Activated T-cell treated with anti-CD3 and anti-CD28 coated beads, Interleukin-2, amount 50 U/mL, for 4 hours (primary cell): ENCODE measurements around the gene JAG1. TPM values are rescaled to one million over a fixed set of nuclear protein-coding genes. Genes with fewer than 3 reads are reported as not detected.

ENCODE experiments used
- ATAC-seq, 2 donors: fragments of 200-7000 bp; cut with Tn5 transposase; one replicate each; pipeline ENCODE4 v1.10.0; 2021
- DNase-seq: peaks from one replicate; pipeline ENCODE4 v3.0.0-alpha.2; 2020
- H3K27me3 Mint-ChIP-seq: one replicate; pipeline ENCODE4 v1.8.0; 2021; ENCODE audit warnings: low read depth, mixed read lengths
- H3K36me3 Mint-ChIP-seq: one replicate; pipeline ENCODE4 v1.8.0; 2022; ENCODE audit warnings: mixed read lengths; ENCODE audit not compliant: insufficient read depth
- H3K4me1 Mint-ChIP-seq: one replicate; pipeline ENCODE4 v1.8.0; 2021; ENCODE audit warnings: low read depth, mixed read lengths
- H3K4me3 Mint-ChIP-seq: one replicate; pipeline ENCODE4 v1.8.0; 2021; ENCODE audit warnings: mild to moderate bottlenecking, moderate library complexity, mixed read lengths
- H3K9me3 Mint-ChIP-seq: one replicate; pipeline ENCODE4 v1.8.0; 2021; ENCODE audit warnings: mixed read lengths
- total RNA-seq, 3 donors: library from RNA; stranded (reverse); gene quantifications; one replicate each; pipeline ENCODE4 v1.2.1, GENCODE V29; 2021

Gene JAG1
- total RNA-seq, 3 donors from 2014 or later, result 0.33 to 0.47 (median 0.38) TPM

GRCh38 chr20:10681494-10681893, 7.7 kb upstream of the JAG1 start:
- H3K4me1 Mint-ChIP-seq, result no peaks in the 10 kb centered on the region
- ATAC-seq, result no peak
- H3K4me3 Mint-ChIP-seq, result no peak overlapping the region
- DNase-seq, result no peak
- no peaks in the 10 kb centered on the region for H3K36me3 Mint-ChIP-seq
- H3K27me3 Mint-ChIP-seq, result peaks cover 19% of the 10 kb centered on the region
- H3K9me3 Mint-ChIP-seq, result no peaks in the 10 kb centered on the region

GRCh38 chr20:10680571-10680970, 6.8 kb upstream of the JAG1 start:
- ATAC-seq, result no peak
- no peak overlapping the region for H3K4me3 Mint-ChIP-seq
- H3K27me3 Mint-ChIP-seq, result peaks cover 23% of the 10 kb centered on the region
- H3K36me3 Mint-ChIP-seq, result no peaks in the 10 kb centered on the region
- H3K9me3 Mint-ChIP-seq, result no peaks in the 10 kb centered on the region
- DNase-seq, result no peak
- peaks cover 2% of the 10 kb centered on the region for H3K4me1 Mint-ChIP-seq

GRCh38 chr20:10679269-10679668, 5.5 kb upstream of the JAG1 start:
- Mint-ChIP-seq H3K9me3 (no peaks in the 10 kb centered on the region), H3K36me3 (no peaks in the 10 kb centered on the region), H3K27me3 (peaks cover 30% of the 10 kb centered on the region), H3K4me1 (peaks cover 5% of the 10 kb centered on the region), H3K4me3 (no peak overlapping the region)
- ATAC-seq (no peak), DNase-seq (no peak)

GRCh38 chr20:10676518-10676917, 2.7 kb upstream of the JAG1 start:
- Mint-ChIP-seq H3K27me3 (peaks cover 39% of the 10 kb centered on the region), H3K9me3 (no peaks in the 10 kb centered on the region), H3K4me1 (peaks cover 19% of the 10 kb centered on the region)

GRCh38 chr20:10675450-10675848, 1.6 kb upstream of the JAG1 start:
- no peak for DNase-seq
- Mint-ChIP-seq H3K36me3 (no peaks in the 10 kb centered on the region), H3K27me3 (peaks cover 49% of the 10 kb centered on the region), H3K4me3 (peak overlapping the region; percentile 56), H3K4me1 (peaks cover 29% of the 10 kb centered on the region), H3K9me3 (no peaks in the 10 kb centered on the region)
- no peak for ATAC-seq

More at GRCh38 chr20:10676518-10676917, 2.7 kb upstream of the JAG1 start:
- Mint-ChIP-seq H3K4me3 (no peak overlapping the region), H3K36me3 (no peaks in the 10 kb centered on the region)
- DNase-seq (no peak), ATAC-seq (no peak)

- Mint-ChIP-seq H3K9me3 (no peaks in the 10 kb centered on the region), H3K4me1 (peaks cover 30% of the 10 kb centered on the region), H3K36me3 (no peaks in the 10 kb centered on the region), H3K27me3 (peaks cover 55% of the 10 kb centered on the region), H3K4me3 (peak overlapping the region; percentile 56)
- DNase-seq (no peak), ATAC-seq (peak; percentile 41)
Observed at GRCh38 chr20:10674684-10675449, 1.1 kb upstream of the JAG1 start.

- DNase-seq, result no peak
- H3K4me3 Mint-ChIP-seq, result peak overlapping the region; percentile 79
- no peaks in the 10 kb centered on the region for H3K36me3 Mint-ChIP-seq
- no peaks in the 10 kb centered on the region for H3K9me3 Mint-ChIP-seq
- ATAC-seq, result no peak
- H3K4me1 Mint-ChIP-seq, result peaks cover 30% of the 10 kb centered on the region
- H3K27me3 Mint-ChIP-seq, result peaks cover 59% of the 10 kb centered on the region
Observed at GRCh38 chr20:10673176-10673841, 490 bp downstream of the JAG1 start.

GRCh38 chr20:10672624-10673127, 1.1 kb downstream of the JAG1 start:
- ATAC-seq, result peak; percentile 39 to 58
- Mint-ChIP-seq H3K36me3 (no peaks in the 10 kb centered on the region), H3K4me3 (peak overlapping the region; percentile 79), H3K4me1 (peaks cover 30% of the 10 kb centered on the region), H3K27me3 (peaks cover 61% of the 10 kb centered on the region), H3K9me3 (no peaks in the 10 kb centered on the region)
- DNase-seq, result no peak

GRCh38 chr20:10671919-10672623, 1.7 kb downstream of the JAG1 start:
- peaks cover 30% of the 10 kb centered on the region for H3K4me1 Mint-ChIP-seq
- peak; percentile 2 to 10 for ATAC-seq
- no peaks in the 10 kb centered on the region for H3K36me3 Mint-ChIP-seq
- no peak for DNase-seq
- peaks cover 61% of the 10 kb centered on the region for H3K27me3 Mint-ChIP-seq
- H3K4me3 Mint-ChIP-seq, result peak overlapping the region; percentile 79
- no peaks in the 10 kb centered on the region for H3K9me3 Mint-ChIP-seq

GRCh38 chr20:10671221-10671918, 2.4 kb downstream of the JAG1 start:
- Mint-ChIP-seq H3K4me3 (peak overlapping the region; percentile 21), H3K4me1 (peaks cover 30% of the 10 kb centered on the region), H3K36me3 (no peaks in the 10 kb centered on the region), H3K9me3 (no peaks in the 10 kb centered on the region), H3K27me3 (peaks cover 55% of the 10 kb centered on the region)
- ATAC-seq, result peak in 1 of 2 donors; percentile 9
- no peak for DNase-seq

GRCh38 chr20:10670501-10671220, 3.1 kb downstream of the JAG1 start:
- DNase-seq (no peak), ATAC-seq (no peak)
- Mint-ChIP-seq H3K27me3 (peaks cover 54% of the 10 kb centered on the region), H3K4me3 (no peak overlapping the region), H3K4me1 (peaks cover 28% of the 10 kb centered on the region), H3K36me3 (no peaks in the 10 kb centered on the region), H3K9me3 (no peaks in the 10 kb centered on the region)

GRCh38 chr20:10669843-10670446, 3.9 kb downstream of the JAG1 start:
- no peak for ATAC-seq
- H3K4me1 Mint-ChIP-seq, result peaks cover 25% of the 10 kb centered on the region
- DNase-seq, result no peak
- peaks cover 50% of the 10 kb centered on the region for H3K27me3 Mint-ChIP-seq
- H3K9me3 Mint-ChIP-seq, result no peaks in the 10 kb centered on the region
- H3K4me3 Mint-ChIP-seq, result no peak overlapping the region
- H3K36me3 Mint-ChIP-seq, result no peaks in the 10 kb centered on the region

GRCh38 chr20:10668677-10669368, 5.0 kb downstream of the JAG1 start:
- peaks cover 24% of the 10 kb centered on the region for H3K4me1 Mint-ChIP-seq
- H3K9me3 Mint-ChIP-seq, result no peaks in the 10 kb centered on the region
- no peak for DNase-seq
- H3K27me3 Mint-ChIP-seq, result peaks cover 48% of the 10 kb centered on the region
- no peak for ATAC-seq
- H3K4me3 Mint-ChIP-seq, result no peak overlapping the region
- H3K36me3 Mint-ChIP-seq, result no peaks in the 10 kb centered on the region
